ENCODE data around the gene SH3RF1.

DNA sequence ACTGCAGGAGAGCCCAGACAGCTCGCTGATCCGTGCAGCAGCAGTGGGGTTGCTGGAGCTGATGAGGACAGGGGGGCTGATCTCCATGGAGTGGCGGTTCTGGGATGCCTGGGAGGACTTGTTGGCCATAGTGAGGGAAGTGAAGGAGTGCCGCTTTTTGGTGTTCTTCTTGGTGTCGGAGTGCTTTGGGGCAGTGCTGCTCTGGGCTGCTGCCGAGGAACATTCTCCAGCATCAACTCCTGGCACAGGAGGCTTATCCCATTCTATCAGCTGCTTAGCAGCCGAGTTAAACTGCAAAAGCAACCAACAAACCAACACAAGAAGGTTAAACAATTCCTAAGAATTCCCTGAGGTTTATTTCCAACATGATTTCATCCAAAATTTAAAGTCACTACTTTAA is 134.4 kb downstream of the SH3RF1 start:
- TF ChIP-seq, protein P1, sequence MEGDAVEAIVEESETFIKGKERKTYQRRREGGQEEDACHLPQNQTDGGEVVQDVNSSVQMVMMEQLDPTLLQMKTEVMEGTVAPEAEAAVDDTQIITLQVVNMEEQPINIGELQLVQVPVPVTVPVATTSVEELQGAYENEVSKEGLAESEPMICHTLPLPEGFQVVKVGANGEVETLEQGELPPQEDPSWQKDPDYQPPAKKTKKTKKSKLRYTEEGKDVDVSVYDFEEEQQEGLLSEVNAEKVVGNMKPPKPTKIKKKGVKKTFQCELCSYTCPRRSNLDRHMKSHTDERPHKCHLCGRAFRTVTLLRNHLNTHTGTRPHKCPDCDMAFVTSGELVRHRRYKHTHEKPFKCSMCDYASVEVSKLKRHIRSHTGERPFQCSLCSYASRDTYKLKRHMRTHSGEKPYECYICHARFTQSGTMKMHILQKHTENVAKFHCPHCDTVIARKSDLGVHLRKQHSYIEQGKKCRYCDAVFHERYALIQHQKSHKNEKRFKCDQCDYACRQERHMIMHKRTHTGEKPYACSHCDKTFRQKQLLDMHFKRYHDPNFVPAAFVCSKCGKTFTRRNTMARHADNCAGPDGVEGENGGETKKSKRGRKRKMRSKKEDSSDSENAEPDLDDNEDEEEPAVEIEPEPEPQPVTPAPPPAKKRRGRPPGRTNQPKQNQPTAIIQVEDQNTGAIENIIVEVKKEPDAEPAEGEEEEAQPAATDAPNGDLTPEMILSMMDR (IDR thresholded peaks at IDR 0.05), result no peak
- no peak for TF ChIP-seq POLR2AphosphoS5 (IDR thresholded peaks at IDR 0.05)
